Transverse colon (tissue), 4 donors: ENCODE results near the gene TPSAB1.
"Not testable (repeated sequence)": the region's sequence is repeated elsewhere in the genome, so short reads cannot be mapped to it uniquely, and the experiment has no call there.

Experiments used
- POLR2AphosphoS5 ChIP-seq, 3 donors: sonication (generic); formaldehyde crosslinking; IDR thresholded peaks; one replicate each; pipeline ENCODE4 v1.6.1; 2016; ENCODE audit warnings: antibody characterized with exemption in 3 of 3
- TF ChIP-seq, protein P1 (sequence below), 5 experiments: fragments of 200-600 bp in 3 of 5; fragments of 450-650 bp in 2 of 5; sonication (generic) in 3 of 5; IDR thresholded peaks; 1 replicate in 2 of 5; 2 replicates in 3 of 5; pipeline ENCODE4 v1.5.1; 2016 to 2017; ENCODE audit warnings: antibody characterized with exemption in 5 of 5, inconsistent platforms in 3 of 5, mild to moderate bottlenecking in 2 of 5, moderate library complexity in 1 of 5

GRCh38 chr16:1225728-1226311 is 14.7 kb upstream of the TPSAB1 start:
- TF ChIP-seq, protein P1, sequence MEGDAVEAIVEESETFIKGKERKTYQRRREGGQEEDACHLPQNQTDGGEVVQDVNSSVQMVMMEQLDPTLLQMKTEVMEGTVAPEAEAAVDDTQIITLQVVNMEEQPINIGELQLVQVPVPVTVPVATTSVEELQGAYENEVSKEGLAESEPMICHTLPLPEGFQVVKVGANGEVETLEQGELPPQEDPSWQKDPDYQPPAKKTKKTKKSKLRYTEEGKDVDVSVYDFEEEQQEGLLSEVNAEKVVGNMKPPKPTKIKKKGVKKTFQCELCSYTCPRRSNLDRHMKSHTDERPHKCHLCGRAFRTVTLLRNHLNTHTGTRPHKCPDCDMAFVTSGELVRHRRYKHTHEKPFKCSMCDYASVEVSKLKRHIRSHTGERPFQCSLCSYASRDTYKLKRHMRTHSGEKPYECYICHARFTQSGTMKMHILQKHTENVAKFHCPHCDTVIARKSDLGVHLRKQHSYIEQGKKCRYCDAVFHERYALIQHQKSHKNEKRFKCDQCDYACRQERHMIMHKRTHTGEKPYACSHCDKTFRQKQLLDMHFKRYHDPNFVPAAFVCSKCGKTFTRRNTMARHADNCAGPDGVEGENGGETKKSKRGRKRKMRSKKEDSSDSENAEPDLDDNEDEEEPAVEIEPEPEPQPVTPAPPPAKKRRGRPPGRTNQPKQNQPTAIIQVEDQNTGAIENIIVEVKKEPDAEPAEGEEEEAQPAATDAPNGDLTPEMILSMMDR (IDR thresholded peaks at IDR 0.05) = not testable (repeated sequence)
- TF ChIP-seq POLR2AphosphoS5 (IDR thresholded peaks at IDR 0.05) = not testable (repeated sequence)
